GM12878 (cell line): ENCODE data around the gene UPP2. TPM values are rescaled to one million over a fixed set of nuclear protein-coding genes. Genes with fewer than 3 reads are reported as not detected.
A peak's percentile ranks its signal among the peaks of the same experiment; 100 is the strongest.

Source experiments
- ATAC-seq: fragments of 200-7000 bp; cut with Tn5 transposase; 3 replicates; pipeline ENCODE4 v1.9.1; 2020; ENCODE audit warnings: mild to moderate bottlenecking, moderate library complexity
- BruUV-seq: library from RNA; stranded (reverse); fragments of 400-500 nt; replicated peaks from 2 replicates; lab custom pipeline; 2021; lab: Mats Ljungman, UMichigan
- CTCF ChIA-PET: fragments of 300-600 bp; sonication (Branson Sonifier 250); formaldehyde crosslinking; extraction: SDS; loops from one replicate; lab custom pipeline; 2021; ENCODE audit warnings: inconsistent platforms; lab: Yijun Ruan, JAX
- POLR2A ChIA-PET: fragments of 350-600 bp; formaldehyde crosslinking; extraction: SDS; loops from one replicate; lab custom pipeline; 2021; ENCODE audit warnings: inconsistent platforms; lab: Charles Lee
- RAD21 ChIA-PET: fragments of 300-600 bp; sonication (Branson Sonifier 250); formaldehyde crosslinking; loops from one replicate; lab custom pipeline; 2023; ENCODE audit warnings: antibody characterized with exemption; ENCODE audit not compliant: unreplicated experiment; lab: Charles Lee
- SMC1A ChIA-PET: fragments of 300-600 bp; sonication (Branson Sonifier 250); formaldehyde crosslinking; loops from one replicate; lab custom pipeline; 2023; ENCODE audit not compliant: unreplicated experiment, uncharacterized antibody; lab: Charles Lee
- DNase-seq: peaks from one replicate; pipeline ENCODE4 v3.0.0-alpha.2; 2011; ENCODE audit warnings: low read depth, low spot score
- FAIRE-seq: peaks from 3 replicates; lab custom pipeline; 2011; peaks lifted over from hg19 to GRCh38; lab: Jason Lieb, UNC
- H2AFZ ChIP-seq: 2 replicates; pipeline ENCODE4 v1.6.0; 2011; ENCODE audit warnings: low read depth, low read length, control low read depth; ENCODE audit not compliant: control insufficient read depth
- H3K27ac ChIP-seq: 2 replicates; pipeline ENCODE4 v1.5.1; 2011; ENCODE audit warnings: control low read depth; ENCODE audit not compliant: control insufficient read depth, insufficient read depth
- H3K27me3 ChIP-seq, 2 experiments: replicated peaks in 1 of 2; 2 replicates each; pipeline versions ENCODE4 v1.6.0 to v1.6.1; 2011; ENCODE audit warnings: low read length in 1 of 2; ENCODE audit not compliant: control insufficient read depth in 2 of 2, insufficient read depth in 2 of 2
- H3K36me3 ChIP-seq, 2 experiments: 2 replicates each; pipeline ENCODE4 v1.5.1; 2011; ENCODE audit warnings: low read length in 1 of 2; ENCODE audit not compliant: control insufficient read depth in 2 of 2, insufficient read depth in 2 of 2
- H3K4me1 ChIP-seq: 2 replicates; pipeline ENCODE4 v1.6.1; 2011; ENCODE audit warnings: mild to moderate bottlenecking, low read length, moderate library complexity, mixed read lengths; ENCODE audit not compliant: control insufficient read depth, insufficient read depth
- H3K4me2 ChIP-seq: 2 replicates; pipeline ENCODE4 v1.6.0; 2011; ENCODE audit warnings: control low read depth; ENCODE audit not compliant: control insufficient read depth, insufficient read depth
- H3K4me3 ChIP-seq: fragments of 200-600 bp; sonication (generic); 2 replicates; pipeline ENCODE4 v1.5.1; 2016
- H3K79me2 ChIP-seq: 2 replicates; pipeline ENCODE4 v1.6.0; 2011; ENCODE audit warnings: low read length; ENCODE audit not compliant: control insufficient read depth, insufficient read depth
- H3K9ac ChIP-seq: 2 replicates; pipeline ENCODE4 v1.8.0; 2011; ENCODE audit warnings: low read length, control low read depth, mixed read lengths; ENCODE audit not compliant: control insufficient read depth, insufficient read depth
- H3K9me3 ChIP-seq: replicated peaks from 3 replicates; pipeline ENCODE4 v1.5.1; 2011; ENCODE audit warnings: mild to moderate bottlenecking, low read length; ENCODE audit not compliant: control insufficient read depth, insufficient read depth
- H4K20me1 ChIP-seq: 2 replicates; pipeline ENCODE4 v1.6.0; 2011; ENCODE audit not compliant: control insufficient read depth, insufficient read depth
- CBFB ChIP-seq: IDR thresholded peaks from 2 replicates; pipeline ENCODE4 v1.6.1; 2016; ENCODE audit warnings: antibody characterized with exemption, low read depth
- ESRRA ChIP-seq: IDR thresholded peaks from 2 replicates; pipeline ENCODE4 v1.6.1; 2012; ENCODE audit warnings: mild to moderate bottlenecking, low read length, improper control_type of control experiment
- HDGF ChIP-seq: fragments of 450-650 bp; IDR thresholded peaks from 2 replicates; pipeline ENCODE4 v1.6.1; 2016; ENCODE audit warnings: antibody characterized with exemption
- JUNB ChIP-seq: IDR thresholded peaks from 2 replicates; pipeline ENCODE4 v1.6.1; 2016; ENCODE audit warnings: antibody characterized with exemption, mild to moderate bottlenecking
- MXI1 ChIP-seq: fragments of 150-350 bp; IDR thresholded peaks from 2 replicates; pipeline ENCODE4 v1.6.1; 2011; ENCODE audit warnings: low read depth, mild to moderate bottlenecking, inconsistent platforms, low read length, improper control_type of control experiment
- MYC ChIP-seq: IDR thresholded peaks from 2 replicates; pipeline ENCODE4 v1.6.1; 2011; ENCODE audit warnings: mild to moderate bottlenecking, low read length, moderate library complexity, inconsistent platforms; ENCODE audit not compliant: insufficient read depth, insufficient replicate concordance, insufficient read length, severe bottlenecking
- POLR2AphosphoS2 ChIP-seq: IDR thresholded peaks from 2 replicates; pipeline ENCODE4 v1.6.1; 2011; ENCODE audit warnings: low read depth, mild to moderate bottlenecking, low read length, improper control_type of control experiment, moderate library complexity
- RAD21 ChIP-seq: IDR thresholded peaks from 2 replicates; pipeline ENCODE4 v1.6.1; 2011; ENCODE audit warnings: mild to moderate bottlenecking, low read depth, low read length, moderate library complexity; ENCODE audit not compliant: insufficient read depth
- SMC3 ChIP-seq: IDR thresholded peaks from 2 replicates; pipeline ENCODE4 v1.6.1; 2011; ENCODE audit warnings: low read length, improper control_type of control experiment, borderline replicate concordance
- STAT1 ChIP-seq: fragments of 450-650 bp; conservative IDR thresholded peaks from 2 replicates; pipeline ENCODE4 v1.6.1; 2014; ENCODE audit warnings: antibody characterized with exemption, mild to moderate bottlenecking
- ZNF592 ChIP-seq: fragments of 450-650 bp; IDR thresholded peaks from 2 replicates; pipeline ENCODE4 v1.6.1; 2017; ENCODE audit warnings: mild to moderate bottlenecking, moderate library complexity
- WGBS: methylation state at CpG from one replicate; pipeline ENCODE4 v1.1.6; 2016; ENCODE audit warnings: low lambda C conversion rate; ENCODE audit not compliant: insufficient replicate concordance, insufficient coverage; ENCODE audit errors: missing lambda C conversion rate; 5-methylcytosine and 5-hydroxymethylcytosine counted together
- in situ Hi-C: fragments of 300-500 bp; cut with MboI; formaldehyde crosslinking; loops from 9 replicates; pipeline ENCODE4 v1.14.3; 2018; ENCODE audit warnings: mixed read lengths
- intact Hi-C: fragments of 100-400 bp; cut with micrococcal nuclease; formaldehyde crosslinking; loops from one replicate; pipeline ENCODE4 v1.14.2; 2022; ENCODE audit not compliant: unreplicated experiment
- polyA plus RNA-seq, 11 experiments: library from polyadenylated mRNA; depleted of rRNA in 4 of 11; unstranded in 6 of 11; stranded (reverse) in 5 of 11; fragments of >200 nt; fragmentation: Nextera tagmentation in 4 of 11; fragmentation: Illumina TruSeq in 1 of 11; extraction: Ambion mirVana in 4 of 11; extraction: Trizol in 1 of 11; gene quantifications; 1 replicate in 1 of 11; 2 replicates in 10 of 11; pipeline versions ENCODE4 v1.2.1 to v1.2.3, GENCODE V29; 2011 to 2016; ENCODE audit warnings: inconsistent platforms in 2 of 11, missing spikeins in 2 of 11, low read depth in 1 of 11
- total RNA-seq, 4 experiments: library from RNA; depleted of rRNA in 3 of 4; stranded (reverse); fragments of >200 nt in 3 of 4; fragmentation: Illumina TruSeq in 1 of 4; extraction: Trizol in 1 of 4; gene quantifications; 2 replicates each; pipeline versions ENCODE4 v1.2.1 to v1.2.3, GENCODE V29; 2013 to 2021
- TF ChIP-seq, protein P1 (sequence below): fragments of 450-650 bp; IDR thresholded peaks from 2 replicates; pipeline ENCODE4 v1.6.1; 2017; ENCODE audit warnings: mild to moderate bottlenecking
- TF ChIP-seq, protein P2 (sequence below): IDR thresholded peaks from 2 replicates; pipeline ENCODE4 v1.6.1; 2011; ENCODE audit warnings: low read depth, mild to moderate bottlenecking, low read length, moderate library complexity, borderline replicate concordance; ENCODE audit errors: extremely low read depth
- TF ChIP-seq, protein P3 (sequence below), 3 experiments: IDR thresholded peaks in 2 of 3; conservative IDR thresholded peaks in 1 of 3; 2 replicates each; pipeline ENCODE4 v1.5.1; 2011; ENCODE audit warnings: low read depth in 3 of 3, low read length in 3 of 3, mild to moderate bottlenecking in 3 of 3, control low read depth in 2 of 3, moderate library complexity in 2 of 3, inconsistent platforms in 1 of 3, mixed read lengths in 1 of 3; ENCODE audit not compliant: control insufficient read depth in 2 of 3, insufficient read depth in 1 of 3; ENCODE audit errors: extremely low read depth in 1 of 3

The UPP2 gene
- total and polyA plus RNA-seq, 10 of the 15 experiments (the other 5 are each of a cell fraction or from before 2014, with no cell fraction given) = not detected

GRCh38 chr2:158179660-158180059 is 78.0 kb downstream of the UPP2 start:
- BruUV-seq = no TSS peak
- Histone ChIP-seq H3K4me1 (no peaks in the 10 kb centered on the region), H3K4me2 (no peak overlapping the region), H2AFZ (no peak overlapping the region), H3K79me2 (no peaks in the 10 kb centered on the region), H3K36me3 (no peaks in the 10 kb centered on the region), H4K20me1 (no peaks in the 10 kb centered on the region), H3K27ac (no peak overlapping the region), H3K9ac (no peak overlapping the region), H3K4me3 (no peak overlapping the region), H3K27me3 (no peaks in the 10 kb centered on the region; a peak in 1 of 4 replicates), H3K9me3 (no peaks in the 10 kb centered on the region)
- DNase-seq (no peak), ATAC-seq (peak; percentile 65), FAIRE-seq (no peak)
- RAD21 ChIA-PET = interaction anchor here (1.0 to 2.3 kb wide), 5 partner anchors 74 to 575 kb away, joined by 3 to 12 read pairs (median 6); no protein-coding TSS in a partner anchor
- POLR2A ChIA-PET = no interaction called here
- CTCF ChIA-PET = interaction anchor here (0.6 to 4.8 kb wide), 16 partner anchors 11 to 1018 kb away, joined by 3 to 37 read pairs (median 3); no protein-coding TSS in a partner anchor
- intact Hi-C loops (loop anchor here (1.0 to 2.0 kb wide), 2 partner anchors 565 to 574 kb away; no protein-coding TSS in a partner anchor), in situ Hi-C loops (loop anchor here (5.0 kb wide), 1 partner anchor 568 kb away; no protein-coding TSS in a partner anchor)
- TF ChIP-seq ESRRA (no peak), MYC (no peak), ZNF592 (no peak), HDGF (no peak), STAT1 (no peak), MXI1 (no peak), JUNB (no peak), SMC3 (peak; percentile 36; the same call in 1 of the 2 replicates), RAD21 (peak; percentile 69), CBFB (no peak), POLR2AphosphoS2 (no peak)
- TF ChIP-seq, protein P1, sequence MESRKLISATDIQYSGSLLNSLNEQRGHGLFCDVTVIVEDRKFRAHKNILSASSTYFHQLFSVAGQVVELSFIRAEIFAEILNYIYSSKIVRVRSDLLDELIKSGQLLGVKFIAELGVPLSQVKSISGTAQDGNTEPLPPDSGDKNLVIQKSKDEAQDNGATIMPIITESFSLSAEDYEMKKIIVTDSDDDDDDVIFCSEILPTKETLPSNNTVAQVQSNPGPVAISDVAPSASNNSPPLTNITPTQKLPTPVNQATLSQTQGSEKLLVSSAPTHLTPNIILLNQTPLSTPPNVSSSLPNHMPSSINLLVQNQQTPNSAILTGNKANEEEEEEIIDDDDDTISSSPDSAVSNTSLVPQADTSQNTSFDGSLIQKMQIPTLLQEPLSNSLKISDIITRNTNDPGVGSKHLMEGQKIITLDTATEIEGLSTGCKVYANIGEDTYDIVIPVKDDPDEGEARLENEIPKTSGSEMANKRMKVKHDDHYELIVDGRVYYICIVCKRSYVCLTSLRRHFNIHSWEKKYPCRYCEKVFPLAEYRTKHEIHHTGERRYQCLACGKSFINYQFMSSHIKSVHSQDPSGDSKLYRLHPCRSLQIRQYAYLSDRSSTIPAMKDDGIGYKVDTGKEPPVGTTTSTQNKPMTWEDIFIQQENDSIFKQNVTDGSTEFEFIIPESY = no peak
- TF ChIP-seq, protein P2, sequence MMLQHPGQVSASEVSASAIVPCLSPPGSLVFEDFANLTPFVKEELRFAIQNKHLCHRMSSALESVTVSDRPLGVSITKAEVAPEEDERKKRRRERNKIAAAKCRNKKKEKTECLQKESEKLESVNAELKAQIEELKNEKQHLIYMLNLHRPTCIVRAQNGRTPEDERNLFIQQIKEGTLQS = no peak
- TF ChIP-seq, protein P3, sequence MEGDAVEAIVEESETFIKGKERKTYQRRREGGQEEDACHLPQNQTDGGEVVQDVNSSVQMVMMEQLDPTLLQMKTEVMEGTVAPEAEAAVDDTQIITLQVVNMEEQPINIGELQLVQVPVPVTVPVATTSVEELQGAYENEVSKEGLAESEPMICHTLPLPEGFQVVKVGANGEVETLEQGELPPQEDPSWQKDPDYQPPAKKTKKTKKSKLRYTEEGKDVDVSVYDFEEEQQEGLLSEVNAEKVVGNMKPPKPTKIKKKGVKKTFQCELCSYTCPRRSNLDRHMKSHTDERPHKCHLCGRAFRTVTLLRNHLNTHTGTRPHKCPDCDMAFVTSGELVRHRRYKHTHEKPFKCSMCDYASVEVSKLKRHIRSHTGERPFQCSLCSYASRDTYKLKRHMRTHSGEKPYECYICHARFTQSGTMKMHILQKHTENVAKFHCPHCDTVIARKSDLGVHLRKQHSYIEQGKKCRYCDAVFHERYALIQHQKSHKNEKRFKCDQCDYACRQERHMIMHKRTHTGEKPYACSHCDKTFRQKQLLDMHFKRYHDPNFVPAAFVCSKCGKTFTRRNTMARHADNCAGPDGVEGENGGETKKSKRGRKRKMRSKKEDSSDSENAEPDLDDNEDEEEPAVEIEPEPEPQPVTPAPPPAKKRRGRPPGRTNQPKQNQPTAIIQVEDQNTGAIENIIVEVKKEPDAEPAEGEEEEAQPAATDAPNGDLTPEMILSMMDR (IDR thresholded peaks at IDR 0.05 in 2 of 3, conservative IDR thresholded peaks at IDR 0.05 in 1 of 3; ENCODE audit: control insufficient read depth in 2 of 3, extremely low read depth in 1 of 3, insufficient read depth in 1 of 3, low read depth in 3 of 3, low read length in 3 of 3) = peak; percentile 14 to 46 (median 37); a peak in 5 of 6 replicates
- SMC1A ChIA-PET = interaction anchor here (0.6 to 3.3 kb wide), 13 partner anchors 11 to 939 kb away, joined by 3 to 11 read pairs (median 4); no protein-coding TSS in a partner anchor
- WGBS = 45% methylated on average over 2 of the region's 2 CpGs
